ENCODE measurements around the gene MTMR4.

GRCh38 chr17:58498177-58498828 lies 16.1 kb downstream of the MTMR4 start:
- no peak for TF ChIP-seq CTCF (IDR thresholded peaks at IDR 0.05 in 8 of 11, conservative IDR thresholded peaks at IDR 0.05 in 3 of 11)
- no peak for TF ChIP-seq POLR2AphosphoS5 (IDR thresholded peaks at IDR 0.05)
- TF ChIP-seq POLR2A (IDR thresholded peaks at IDR 0.05) = no peak

All from spleen (tissue), 7 donors.